RWPE1 (cell line): Measurements from ENCODE around the gene JDP2.

ENCODE experiments used
- CTCF ChIA-PET: fragments of 350-600 bp; sonication (Branson Sonifier 250); formaldehyde crosslinking; extraction: SDS; loops from one replicate; lab custom pipeline; 2021; lab: Yijun Ruan, JAX
- POLR2A ChIA-PET: fragments of 400-600 bp; formaldehyde crosslinking; extraction: SDS; loops from one replicate; lab custom pipeline; 2020; ENCODE audit warnings: antibody characterized with exemption; ENCODE audit not compliant: low non-redundant PET; lab: Yijun Ruan, JAX
- DNase-seq: peaks from one replicate; pipeline ENCODE4 v3.0.0; 2012; ENCODE audit warnings: low spot score
- H3K27ac ChIP-seq: fragments of 450-650 bp; 2 replicates; pipeline ENCODE4 v1.5.1; 2017
- CTCF ChIP-seq: fragments of 450-650 bp; conservative IDR thresholded peaks from 2 replicates; pipeline ENCODE4 v1.5.1; 2017; ENCODE audit warnings: low read depth, mild to moderate bottlenecking

JDP2 gene

GRCh38 chr14:75501080-75501479, 73.3 kb downstream of the JDP2 start:
- POLR2A ChIA-PET = no interaction called here

GRCh38 chr14:75504411-75504810, 76.6 kb downstream of the JDP2 start:
- TF ChIP-seq CTCF = no peak
- CTCF ChIA-PET = no interaction called here
- no peak for DNase-seq
- POLR2A ChIA-PET = no interaction called here
- H3K27ac ChIP-seq = no peak overlapping the region

More at GRCh38 chr14:75501080-75501479, 73.3 kb downstream of the JDP2 start:
- CTCF ChIA-PET = interaction anchor here (0.6 kb wide), 1 partner anchor 190 kb away, joined by 3 read pairs; no protein-coding TSS in a partner anchor
- DNase-seq = no peak
- H3K27ac ChIP-seq = no peak overlapping the region
- no peak for TF ChIP-seq CTCF

GRCh38 chr14:75506930-75507329, 79.1 kb downstream of the JDP2 start:
- CTCF ChIA-PET = interaction anchor here (0.7 to 1.0 kb wide), 2 partner anchors 15 to 20 kb away, joined by 3 read pairs; no protein-coding TSS in a partner anchor

GRCh38 chr14:75510547-75510946, 82.7 kb downstream of the JDP2 start:
- ChIA-PET POLR2A (no interaction called here), CTCF (no interaction called here)
- H3K27ac ChIP-seq = no peak overlapping the region
- no peak for DNase-seq
- TF ChIP-seq CTCF = no peak

More at GRCh38 chr14:75506930-75507329, 79.1 kb downstream of the JDP2 start:
- POLR2A ChIA-PET = no interaction called here
- no peak overlapping the region for H3K27ac ChIP-seq
- TF ChIP-seq CTCF = no peak
- no peak for DNase-seq

- no peak overlapping the region for H3K27ac ChIP-seq
- TF ChIP-seq CTCF = no peak
- no peak for DNase-seq
- ChIA-PET POLR2A (no interaction called here), CTCF (interaction anchor here (0.5 kb wide), 1 partner anchor 149 kb away, joined by 3 read pairs; no protein-coding TSS in a partner anchor)
Measured at GRCh38 chr14:75511201-75511600, 83.4 kb downstream of the JDP2 start.

- no peak for TF ChIP-seq CTCF
- no peak for DNase-seq
- ChIA-PET CTCF (no interaction called here), POLR2A (no interaction called here)
- no peak overlapping the region for H3K27ac ChIP-seq
Measured at GRCh38 chr14:75513911-75514672, 86.3 kb downstream of the JDP2 start.
